ENCODE results near the gene SUPT20HL1. TPM values are rescaled to one million over a fixed set of nuclear protein-coding genes. Genes with fewer than 3 reads are reported as not detected.

SUPT20HL1 gene
- total and polyA plus RNA-seq, 2 of the 4 experiments (the other 2 are of a cell fraction) = not detected

Other genes with a start within 250 kb of the SUPT20HL1 start
- gene ZFX, start 210.9 kb upstream of the SUPT20HL1 start, total RNA-seq (2012; rRNA removed) = 99.3 and 141 TPM in 2 replicates
- 12.0 and 16.0 TPM in 2 replicates for gene ZFX, start 210.9 kb upstream of the SUPT20HL1 start, polyA plus RNA-seq (2012; rRNA removed)
- not detected in 2 replicates for gene SUPT20HL2, start 46.6 kb upstream of the SUPT20HL1 start, total RNA-seq (2012; rRNA removed)
- gene SUPT20HL2, start 46.6 kb upstream of the SUPT20HL1 start, polyA plus RNA-seq (2012; rRNA removed) = not detected in 2 replicates
- 4.8 and 5.0 TPM in 2 replicates for gene PDK3, start 104.6 kb downstream of the SUPT20HL1 start, total RNA-seq (2012; rRNA removed)
- gene PDK3, start 104.6 kb downstream of the SUPT20HL1 start, polyA plus RNA-seq (2012; rRNA removed) = 1.7 and 2.3 TPM in 2 replicates

All from IMR-90 (cell line).